Tongue (tissue), 2 donors: ENCODE data around the gene UBR3. TPM values are rescaled to one million over a fixed set of nuclear protein-coding genes. Genes with fewer than 3 reads are reported as not detected.

Experiments used
- DNase-seq: peaks from one replicate; pipeline ENCODE4 v3.0.0-alpha.2; 2015
- total RNA-seq: library from RNA; depleted of rRNA; stranded (reverse); fragments of >200 nt; gene quantifications from one replicate; pipeline ENCODE4 v1.2.3, GENCODE V29; 2014

Gene UBR3
- total RNA-seq, 1 donor from 2014 or later, result 170 TPM

- DNase-seq, result no peak
Measured at GRCh38 chr2:170052151-170052550, 224.9 kb downstream of the UBR3 start.

GRCh38 chr2:170054997-170055396 is 227.7 kb downstream of the UBR3 start:
- DNase-seq, result no peak

- no peak for DNase-seq
Measured at GRCh38 chr2:170056900-170057299, 229.6 kb downstream of the UBR3 start.

- DNase-seq, result no peak
Measured at GRCh38 chr2:170063456-170064235, 236.4 kb downstream of the UBR3 start.

GRCh38 chr2:170070778-170071177 is 243.5 kb downstream of the UBR3 start:
- DNase-seq, result no peak

GRCh38 chr2:170073288-170073687 is 246.0 kb downstream of the UBR3 start:
- DNase-seq, result peak; percentile 81

GRCh38 chr2:170076189-170076588 is 248.9 kb downstream of the UBR3 start:
- no peak for DNase-seq

- no peak for DNase-seq
Measured at GRCh38 chr2:170077830-170078569, 250.7 kb downstream of the UBR3 start.

- DNase-seq, result no peak
Measured at GRCh38 chr2:170084820-170085491, 257.7 kb downstream of the UBR3 start.

- no peak for DNase-seq
Measured at GRCh38 chr2:170086117-170086688, 258.9 kb downstream of the UBR3 start.

GRCh38 chr2:170086751-170087412 is 259.6 kb downstream of the UBR3 start:
- DNase-seq, result peak; percentile 32

- DNase-seq, result no peak
Measured at GRCh38 chr2:170087413-170087793, 260.1 kb downstream of the UBR3 start.

GRCh38 chr2:170088776-170089175 is 261.5 kb downstream of the UBR3 start:
- peak; percentile 73 for DNase-seq

GRCh38 chr2:170090229-170090628 is 263.0 kb downstream of the UBR3 start:
- no peak for DNase-seq

- no peak for DNase-seq
Measured at GRCh38 chr2:170091436-170091835, 264.2 kb downstream of the UBR3 start.

GRCh38 chr2:170092436-170093060 is 265.3 kb downstream of the UBR3 start:
- no peak for DNase-seq

- DNase-seq, result no peak
Measured at GRCh38 chr2:170095380-170095779, 268.1 kb downstream of the UBR3 start.

- no peak for DNase-seq
Measured at GRCh38 chr2:170098626-170099312, 271.5 kb downstream of the UBR3 start.

GRCh38 chr2:170101789-170102188 is 274.5 kb downstream of the UBR3 start:
- no peak for DNase-seq

- no peak for DNase-seq
Measured at GRCh38 chr2:170106102-170106840, 279.0 kb downstream of the UBR3 start.
